SJCRH30 (cell line): ENCODE results near the gene KRTAP10-4. TPM values are rescaled to one million over a fixed set of nuclear protein-coding genes. Genes with fewer than 3 reads are reported as not detected.
"Not testable (repeated sequence)": the region's sequence is repeated elsewhere in the genome, so short reads cannot be mapped to it uniquely, and the experiment has no call there.

ENCODE experiments used
- DNase-seq, 2 experiments: peaks; one replicate each; pipeline ENCODE4 v3.0.0-alpha.2; 2015 to 2020
- H3K27ac ChIP-seq: fragments of 250-450 bp; sonication (Bioruptor Pico); 2 replicates; pipeline ENCODE4 v1.5.1; 2020; ENCODE audit warnings: mild to moderate bottlenecking, moderate library complexity
- H3K27me3 ChIP-seq: fragments of 250-450 bp; sonication (Bioruptor Pico); 2 replicates; pipeline ENCODE4 v1.5.1; 2020; ENCODE audit warnings: mild to moderate bottlenecking, moderate library complexity
- H3K36me3 ChIP-seq: fragments of 250-450 bp; sonication (Bioruptor Pico); 2 replicates; pipeline ENCODE4 v1.5.1; 2020; ENCODE audit warnings: mild to moderate bottlenecking, moderate library complexity
- H3K4me1 ChIP-seq: fragments of 250-450 bp; sonication (Bioruptor Pico); 2 replicates; pipeline ENCODE4 v1.5.1; 2020; ENCODE audit warnings: mild to moderate bottlenecking, moderate library complexity
- H3K4me3 ChIP-seq: fragments of 250-450 bp; sonication (Bioruptor Pico); 2 replicates; pipeline ENCODE4 v1.5.1; 2020; ENCODE audit warnings: mild to moderate bottlenecking, moderate library complexity
- H3K9me3 ChIP-seq: fragments of 250-450 bp; sonication (Bioruptor Pico); replicated peaks from 2 replicates; pipeline ENCODE4 v1.5.1; 2020; ENCODE audit warnings: mild to moderate bottlenecking, moderate library complexity
- total RNA-seq: library from RNA; depleted of rRNA; stranded (reverse); fragments of >200 nt; shearing (Covaris generic); gene quantifications from 2 replicates; pipeline ENCODE4 v1.2.3, GENCODE V29; 2014

Gene KRTAP10-4
- total RNA-seq, 1 experiment from 2014 or later = not detected

- DNase-seq, H3K27ac ChIP-seq, H3K36me3 ChIP-seq, H3K27me3 ChIP-seq, H3K4me3 ChIP-seq, H3K4me1 ChIP-seq, H3K9me3 ChIP-seq: not testable (repeated sequence)
Measured at GRCh38 chr21:44590897-44591800, 17.6 kb downstream of the KRTAP10-4 start.

GRCh38 chr21:44591801-44592130 is 18.2 kb downstream of the KRTAP10-4 start:
- H3K4me1 ChIP-seq, DNase-seq, H3K27ac ChIP-seq, H3K36me3 ChIP-seq, H3K4me3 ChIP-seq, H3K27me3 ChIP-seq, H3K9me3 ChIP-seq: not testable (repeated sequence)

- Histone ChIP-seq H3K4me3 (no peak within 1 kb of the TSS), H3K27ac (no peak within 1 kb of the TSS), H3K9me3 (no peaks in the 10 kb centered on the region), H3K27me3 (no peaks in the 10 kb centered on the region), H3K36me3 (no peaks in the 10 kb centered on the region), H3K4me1 (peaks cover 6% of the 10 kb centered on the region)
- DNase-seq = no peak
Measured at GRCh38 chr21:44592446-44593311, 19.1 kb downstream of the KRTAP10-4 start, which contains the start of gene KRTAP10-6. Gene KRTAP10-6 (minus strand): TSS chr21:44592505. CDS start chr21:44592484, 21 bp downstream.

- Histone ChIP-seq H3K4me1 (peaks cover 6% of the 10 kb centered on the region), H3K27ac (no peak overlapping the region), H3K4me3 (no peak overlapping the region), H3K27me3 (no peaks in the 10 kb centered on the region), H3K36me3 (no peaks in the 10 kb centered on the region), H3K9me3 (no peaks in the 10 kb centered on the region)
- DNase-seq = peak; percentile 23 to 41
Measured at GRCh38 chr21:44593598-44594405, 20.3 kb downstream of the KRTAP10-4 start.

GRCh38 chr21:44594406-44594916 is 20.9 kb downstream of the KRTAP10-4 start:
- Histone ChIP-seq H3K4me3 (no peak overlapping the region), H3K9me3 (no peaks in the 10 kb centered on the region), H3K4me1 (peaks cover 6% of the 10 kb centered on the region), H3K27ac (no peak overlapping the region), H3K27me3 (no peaks in the 10 kb centered on the region), H3K36me3 (no peaks in the 10 kb centered on the region)
- DNase-seq = no peak

- no peak overlapping the region for H3K4me3 ChIP-seq
- H3K4me1 ChIP-seq = peaks cover 6% of the 10 kb centered on the region
- no peaks in the 10 kb centered on the region for H3K27me3 ChIP-seq
- DNase-seq = no peak
- no peaks in the 10 kb centered on the region for H3K36me3 ChIP-seq
- H3K9me3 ChIP-seq = no peaks in the 10 kb centered on the region
- H3K27ac ChIP-seq = no peak overlapping the region
Measured at GRCh38 chr21:44595524-44595923, 22.0 kb downstream of the KRTAP10-4 start.

GRCh38 chr21:44596068-44596725 is 22.7 kb downstream of the KRTAP10-4 start:
- Histone ChIP-seq H3K27ac (no peak overlapping the region), H3K9me3 (no peaks in the 10 kb centered on the region), H3K27me3 (no peaks in the 10 kb centered on the region), H3K36me3 (no peaks in the 10 kb centered on the region), H3K4me1 (peaks cover 6% of the 10 kb centered on the region), H3K4me3 (no peak overlapping the region)
- no peak for DNase-seq

GRCh38 chr21:44598061-44598460 is 24.5 kb downstream of the KRTAP10-4 start:
- Histone ChIP-seq H3K27ac (no peak overlapping the region), H3K4me3 (no peak overlapping the region), H3K27me3 (no peaks in the 10 kb centered on the region), H3K4me1 (peaks cover 6% of the 10 kb centered on the region), H3K9me3 (no peaks in the 10 kb centered on the region), H3K36me3 (no peaks in the 10 kb centered on the region)
- no peak for DNase-seq

GRCh38 chr21:44599264-44600029 is 25.9 kb downstream of the KRTAP10-4 start:
- H3K36me3 ChIP-seq = no peaks in the 10 kb centered on the region
- no peak for DNase-seq
- H3K9me3 ChIP-seq = no peaks in the 10 kb centered on the region
- H3K4me1 ChIP-seq = no peaks in the 10 kb centered on the region
- no peak overlapping the region for H3K27ac ChIP-seq
- H3K4me3 ChIP-seq = no peak overlapping the region
- H3K27me3 ChIP-seq = no peaks in the 10 kb centered on the region

- not testable (repeated sequence) for H3K36me3 ChIP-seq, H3K27ac ChIP-seq, H3K9me3 ChIP-seq, H3K4me3 ChIP-seq, H3K27me3 ChIP-seq, DNase-seq, H3K4me1 ChIP-seq
Measured at GRCh38 chr21:44600118-44600978, 26.8 kb downstream of the KRTAP10-4 start, which contains the start of gene KRTAP10-7. Gene KRTAP10-7 (plus strand): TSS chr21:44600597. CDS start chr21:44600622, 25 bp downstream.

- H3K27ac ChIP-seq, H3K4me1 ChIP-seq, H3K27me3 ChIP-seq, H3K9me3 ChIP-seq, DNase-seq, H3K36me3 ChIP-seq, H3K4me3 ChIP-seq: not testable (repeated sequence)
Measured at GRCh38 chr21:44601091-44601490, 27.6 kb downstream of the KRTAP10-4 start.

- no peaks in the 10 kb centered on the region for H3K27me3 ChIP-seq
- DNase-seq = no peak
- no peak overlapping the region for H3K27ac ChIP-seq
- no peaks in the 10 kb centered on the region for H3K9me3 ChIP-seq
- H3K4me1 ChIP-seq = no peaks in the 10 kb centered on the region
- H3K36me3 ChIP-seq = no peaks in the 10 kb centered on the region
- no peak overlapping the region for H3K4me3 ChIP-seq
Measured at GRCh38 chr21:44601596-44602462, 28.3 kb downstream of the KRTAP10-4 start.
